HepG2 (cell line): ENCODE measurements around the gene JUND. TPM values are rescaled to one million over a fixed set of nuclear protein-coding genes. Genes with fewer than 3 reads are reported as not detected.

Experiments used
- E2F1 ChIP-seq: sonication (generic); formaldehyde crosslinking; IDR thresholded peaks from 2 replicates; pipeline ENCODE4 v1.5.0; 2020; ENCODE audit warnings: missing genetic modification reagents
- ELF4 ChIP-seq: sonication (generic); formaldehyde crosslinking; IDR thresholded peaks from 2 replicates; pipeline ENCODE4 v1.5.0; 2020; ENCODE audit warnings: missing genetic modification reagents, mild to moderate bottlenecking, moderate library complexity, borderline replicate concordance
- HNRNPH1 ChIP-seq: fragments of 200-400 bp; formaldehyde crosslinking; optimal IDR thresholded peaks from 2 replicates; pipeline ENCODE3; 2017; ENCODE audit warnings: mild to moderate bottlenecking, low read depth, low read length
- IKZF1 ChIP-seq: fragments of 450-650 bp; IDR thresholded peaks from 2 replicates; pipeline ENCODE4 v1.7.1; 2016
- NCOA1 ChIP-seq: sonication (generic); formaldehyde crosslinking; IDR thresholded peaks from 2 replicates; pipeline ENCODE4 v1.9.0; 2021; ENCODE audit warnings: missing genetic modification reagents
- PLRG1 ChIP-seq: fragments of 450-650 bp; conservative IDR thresholded peaks from 2 replicates; pipeline ENCODE4 v1.6.1; 2016
- PRPF4 ChIP-seq: fragments of 200-400 bp; formaldehyde crosslinking; IDR thresholded peaks from 2 replicates; pipeline ENCODE4 v1.6.1; 2016; ENCODE audit warnings: low read length, low read depth; ENCODE audit not compliant: poor library complexity, severe bottlenecking
- RNF2 ChIP-seq: fragments of 450-650 bp; conservative IDR thresholded peaks from 2 replicates; pipeline ENCODE4 v1.6.1; 2016; ENCODE audit warnings: low read depth
- SATB2 ChIP-seq: sonication (generic); formaldehyde crosslinking; IDR thresholded peaks from 2 replicates; pipeline ENCODE4 v1.5.0; 2020; ENCODE audit warnings: missing genetic modification reagents
- TEAD3 ChIP-seq: optimal IDR thresholded peaks from 2 replicates; pipeline ENCODE3; 2016; ENCODE audit warnings: borderline replicate concordance
- TIGD3 ChIP-seq: sonication (generic); formaldehyde crosslinking; IDR thresholded peaks from 2 replicates; pipeline ENCODE4 v1.5.1; 2020; ENCODE audit warnings: mild to moderate bottlenecking, missing genetic modification reagents, borderline replicate concordance
- ZBTB2 ChIP-seq: sonication (generic); formaldehyde crosslinking; IDR thresholded peaks from 2 replicates; pipeline ENCODE4 v1.8.0; 2022; ENCODE audit warnings: low read depth, missing genetic modification reagents
- ZEB1 ChIP-seq: IDR thresholded peaks from 2 replicates; pipeline ENCODE4 v1.6.1; 2012; ENCODE audit warnings: mild to moderate bottlenecking, low read depth, inconsistent platforms; ENCODE audit not compliant: insufficient replicate concordance
- ZFY ChIP-seq: sonication (generic); formaldehyde crosslinking; IDR thresholded peaks from 2 replicates; pipeline ENCODE4 v1.4.0; 2020; ENCODE audit warnings: missing genetic modification reagents
- ZNF205 ChIP-seq: IDR thresholded peaks from 2 replicates; pipeline ENCODE4 v1.6.1; 2018; ENCODE audit warnings: missing biosample characterization, missing genetic modification reagents
- ZNF230 ChIP-seq: sonication (generic); formaldehyde crosslinking; IDR thresholded peaks from 2 replicates; pipeline ENCODE4 v1.4.0; 2020; ENCODE audit warnings: mild to moderate bottlenecking, missing genetic modification reagents
- ZNF264 ChIP-seq: sonication (generic); formaldehyde crosslinking; IDR thresholded peaks from 2 replicates; pipeline ENCODE4 v1.4.0; 2020; ENCODE audit warnings: missing genetic modification reagents
- ZNF317 ChIP-seq: sonication (generic); formaldehyde crosslinking; IDR thresholded peaks from 2 replicates; pipeline ENCODE4 v1.5.0; 2020; ENCODE audit warnings: mild to moderate bottlenecking, missing genetic modification reagents
- ZNF329 ChIP-seq: sonication (generic); formaldehyde crosslinking; IDR thresholded peaks from 2 replicates; pipeline ENCODE4 v1.9.0; 2021; ENCODE audit warnings: low read depth, mild to moderate bottlenecking, missing genetic modification reagents
- ZNF431 ChIP-seq: sonication (generic); formaldehyde crosslinking; IDR thresholded peaks from 2 replicates; pipeline ENCODE4 v1.9.0; 2022; ENCODE audit warnings: missing genetic modification reagents, low read depth, mild to moderate bottlenecking, borderline replicate concordance
- ZNF564 ChIP-seq: sonication (generic); formaldehyde crosslinking; IDR thresholded peaks from 2 replicates; pipeline ENCODE4 v1.8.1; 2023; ENCODE audit warnings: mild to moderate bottlenecking, missing genetic modification reagents
- ZSCAN29 ChIP-seq: sonication (generic); formaldehyde crosslinking; conservative IDR thresholded peaks from 2 replicates; pipeline ENCODE4 v1.4.0; 2020; ENCODE audit warnings: mild to moderate bottlenecking, missing genetic modification reagents
- ZSCAN31 ChIP-seq: sonication (generic); formaldehyde crosslinking; IDR thresholded peaks from 2 replicates; pipeline ENCODE4 v1.5.0; 2020; ENCODE audit warnings: low read depth, mild to moderate bottlenecking, missing genetic modification reagents
- ZXDC ChIP-seq: sonication (generic); formaldehyde crosslinking; IDR thresholded peaks from 2 replicates; pipeline ENCODE4 v1.5.0; 2020; ENCODE audit warnings: mild to moderate bottlenecking, missing genetic modification reagents
- polyA plus RNA-seq, 8 experiments: library from polyadenylated mRNA; depleted of rRNA in 3 of 8; stranded (reverse) in 7 of 8; unstranded in 1 of 8; fragments of >200 nt; fragmentation: Illumina TruSeq in 4 of 8; extraction: Trizol in 4 of 8; gene quantifications; 2 replicates each; pipeline versions ENCODE4 v1.2.1 to v1.2.3, GENCODE V29; 2011 to 2016; ENCODE audit warnings: low read depth in 4 of 8, missing spikeins in 1 of 8, mixed read lengths in 1 of 8; ENCODE audit not compliant: insufficient read depth in 1 of 8
- total RNA-seq, 5 experiments: library from RNA; depleted of rRNA; stranded (reverse); fragments of >200 nt; fragmentation: Illumina TruSeq; extraction: Trizol; gene quantifications; 2 replicates each; pipeline ENCODE4 v1.2.3, GENCODE V29; 2016; ENCODE audit warnings: low read depth in 1 of 5

The JUND gene
- total and polyA plus RNA-seq, 2 of the 13 experiments (the other 11 are each of a cell fraction or from before 2014, with no cell fraction given) = 41.2 to 59.8 TPM

GRCh38 chr19:18291590-18292461 is 10.4 kb upstream of the JUND start (continued):
- TF ChIP-seq E2F1 (no peak), TIGD3 (0 out of 2 replicates have a peak, but pooled peaks have one; percentile 50), ZSCAN29 (CRISPR knock-in tag) (peak; percentile 100), ZFY (CRISPR knock-in tag) (peak; percentile 56), ZEB1 (no peak), NCOA1 (CRISPR knock-in tag) (no peak), ZNF564 (CRISPR knock-in tag) (no peak), RNF2 (no peak), ZNF431 (no peak), HNRNPH1 (no peak), SATB2 (CRISPR knock-in tag) (no peak), ELF4 (CRISPR knock-in tag) (no peak), ZBTB2 (no peak), PLRG1 (no peak), ZXDC (CRISPR knock-in tag) (no peak), ZNF230 (CRISPR knock-in tag) (peak; percentile 59; the same call in 1 of the 2 replicates), ZNF264 (CRISPR knock-in tag) (no peak), ZSCAN31 (no peak), ZNF205 (peak; percentile 20; the same call in 1 of the 2 replicates), ZNF329 (CRISPR knock-in tag) (no peak), PRPF4 (no peak), TEAD3 (CRISPR knock-in tag) (peak; percentile 97), IKZF1 (no peak), ZNF317 (CRISPR knock-in tag) (no peak)
